HG03196 (cell line): ENCODE measurements around the gene ATOH8.

Source experiments
- ATAC-seq: cut with Tn5 transposase; IDR thresholded peaks from one replicate; pipeline ENCODE4 v1.9.1; 2021; ENCODE audit not compliant: unreplicated experiment

The ATOH8 gene

GRCh38 chr2:85718009-85718391 is 35.8 kb upstream of the ATOH8 start:
- ATAC-seq, result no peak

DNA sequence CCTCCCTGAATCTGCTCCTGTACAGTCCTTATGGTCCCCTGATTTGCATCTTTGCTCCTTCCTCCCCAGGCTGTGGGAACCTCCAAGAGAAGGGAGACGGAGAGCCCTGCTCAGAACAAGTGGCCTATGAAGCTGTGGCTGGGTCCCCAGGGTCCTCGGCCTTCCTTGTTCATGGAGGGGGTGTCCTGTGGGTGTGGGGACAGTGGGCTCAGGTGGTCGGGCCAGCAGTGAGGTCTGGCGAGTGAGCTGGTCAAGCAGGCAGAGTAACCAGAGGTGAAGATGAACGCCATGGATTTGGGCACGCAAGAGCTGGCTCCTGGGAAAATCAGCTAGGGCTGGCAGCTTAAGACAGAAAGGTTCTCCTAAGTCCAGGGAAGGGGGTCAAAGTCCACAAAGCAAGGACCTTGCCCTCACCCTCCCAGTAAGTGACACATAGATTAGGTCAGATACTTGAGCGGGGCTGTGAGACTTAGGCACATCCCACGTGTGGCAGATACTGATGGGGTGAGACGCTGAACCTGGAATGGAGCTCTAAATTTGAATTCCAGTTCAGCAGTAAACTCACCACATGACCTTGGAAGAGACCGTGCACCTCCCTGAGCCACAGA is 34.8 kb upstream of the ATOH8 start:
- no peak for ATAC-seq

DNA sequence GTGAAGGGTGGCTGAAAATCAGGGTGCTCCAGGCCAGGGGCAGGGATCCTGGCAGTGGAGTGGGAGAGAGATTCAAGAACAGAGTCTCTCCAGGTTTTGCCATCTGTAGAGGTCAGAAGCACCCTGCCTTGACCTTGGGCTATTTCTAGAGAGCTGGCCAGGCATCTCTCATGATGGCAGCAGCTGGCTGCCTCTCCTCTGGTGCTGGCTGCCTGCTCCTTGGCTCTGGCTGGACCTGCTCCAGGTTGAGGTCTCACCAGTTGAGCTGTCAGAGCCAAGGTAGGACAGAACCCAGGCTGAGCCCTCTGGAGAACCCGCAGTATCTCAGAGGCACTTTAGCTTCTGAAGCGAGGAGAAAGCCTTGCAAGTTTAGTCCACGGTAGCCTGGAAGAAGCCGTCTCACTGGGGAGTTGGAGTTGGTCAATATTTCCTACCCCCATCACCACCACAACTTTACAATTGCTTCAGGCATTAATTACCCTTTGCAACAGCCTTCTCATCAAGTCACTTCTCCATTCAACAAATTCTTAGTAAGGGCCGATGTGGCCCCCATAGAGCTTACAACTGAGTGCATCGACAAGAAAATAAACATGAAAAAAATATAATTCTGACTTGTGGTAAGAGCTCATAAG is 34.1 kb upstream of the ATOH8 start:
- ATAC-seq, result no peak

DNA sequence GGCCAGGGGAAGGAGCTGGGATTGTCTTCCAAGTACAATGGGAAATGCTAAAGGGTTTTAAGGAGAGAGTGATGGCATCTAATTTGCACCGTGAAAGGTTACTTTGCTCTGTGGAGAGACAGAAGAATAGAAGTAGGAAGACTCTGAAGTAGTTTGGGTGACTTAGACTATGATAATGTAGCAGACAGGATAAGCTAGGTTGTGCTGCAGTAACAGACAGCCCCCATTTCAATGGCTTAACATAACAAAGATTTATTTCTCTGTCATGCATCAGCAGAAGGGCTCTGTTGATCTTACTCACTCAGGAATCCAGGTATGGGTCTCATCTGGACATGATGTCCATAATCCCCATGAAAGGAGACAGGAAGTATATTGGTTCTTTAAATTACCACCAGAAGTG is 33.3 kb upstream of the ATOH8 start:
- ATAC-seq, result no peak

DNA sequence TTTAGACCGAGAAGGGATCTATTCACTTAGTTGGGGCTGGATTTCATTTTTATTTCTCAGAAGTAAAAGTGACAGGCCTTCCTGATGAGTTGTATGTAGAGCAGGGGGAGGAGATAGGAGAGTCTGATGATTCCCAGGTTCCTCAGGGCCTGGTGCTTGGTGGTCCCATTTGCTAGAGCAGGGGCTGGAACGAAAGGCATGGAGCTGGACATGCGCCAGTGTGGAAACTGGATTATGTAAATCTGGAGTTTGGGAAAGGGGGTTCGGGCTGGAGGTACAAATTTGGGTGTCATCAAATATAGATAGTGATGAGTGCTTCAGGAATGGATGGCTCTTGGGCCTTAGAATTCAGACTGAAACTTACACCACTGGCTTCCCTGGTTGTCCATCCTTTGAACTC is 32.1 kb upstream of the ATOH8 start:
- ATAC-seq, result no peak

DNA sequence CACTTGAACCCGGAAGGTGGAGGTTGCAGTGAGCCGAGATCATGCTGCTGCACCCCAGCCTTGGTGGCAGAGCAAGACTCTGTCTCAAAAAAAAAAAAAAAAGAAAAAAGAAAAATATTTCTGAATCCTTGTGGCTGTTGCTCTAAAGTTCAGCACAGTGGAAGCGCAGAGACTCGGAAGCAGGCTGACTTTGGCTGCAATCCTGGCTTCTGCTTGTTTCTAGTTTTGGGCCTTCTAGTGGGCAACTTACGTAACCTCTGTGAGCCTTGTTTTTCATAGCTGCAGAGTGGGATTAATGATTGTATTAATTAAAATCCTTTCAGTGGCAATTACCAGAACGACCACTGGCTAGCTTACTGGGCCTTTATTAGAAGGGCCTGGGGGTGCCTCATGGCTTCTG is 31.3 kb upstream of the ATOH8 start:
- no peak for ATAC-seq

DNA sequence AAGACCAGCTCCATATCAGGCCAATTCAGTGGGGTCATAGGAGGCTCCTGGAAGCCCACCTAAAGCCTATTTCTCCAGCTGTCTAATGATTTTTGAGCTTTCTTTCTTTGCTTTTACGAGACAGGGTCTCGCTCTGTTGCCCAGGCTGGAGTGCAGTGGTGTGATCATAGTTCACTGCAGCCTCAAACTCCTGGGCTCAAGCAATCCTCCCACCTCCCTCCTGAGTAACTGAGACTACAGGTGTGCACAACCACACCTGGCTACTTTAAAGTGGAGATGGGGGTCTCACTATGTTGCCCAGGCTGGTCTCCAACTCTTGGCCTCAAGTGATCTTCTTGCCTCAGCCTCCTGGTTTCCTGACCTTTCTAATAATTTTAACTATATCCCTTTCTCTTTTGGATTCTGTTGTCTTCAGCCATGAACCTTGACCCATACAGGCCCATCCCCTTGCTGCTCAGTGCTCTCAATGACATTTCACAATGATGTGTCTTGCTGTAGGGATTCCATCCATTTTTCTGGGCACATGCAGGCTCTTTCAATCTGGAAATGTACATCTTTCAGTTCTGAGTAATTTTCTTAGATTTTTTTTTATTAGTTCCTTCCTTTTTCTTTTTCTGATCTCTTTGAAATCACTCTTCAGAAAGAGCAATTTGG is 30.0 kb upstream of the ATOH8 start:
- no peak for ATAC-seq

DNA sequence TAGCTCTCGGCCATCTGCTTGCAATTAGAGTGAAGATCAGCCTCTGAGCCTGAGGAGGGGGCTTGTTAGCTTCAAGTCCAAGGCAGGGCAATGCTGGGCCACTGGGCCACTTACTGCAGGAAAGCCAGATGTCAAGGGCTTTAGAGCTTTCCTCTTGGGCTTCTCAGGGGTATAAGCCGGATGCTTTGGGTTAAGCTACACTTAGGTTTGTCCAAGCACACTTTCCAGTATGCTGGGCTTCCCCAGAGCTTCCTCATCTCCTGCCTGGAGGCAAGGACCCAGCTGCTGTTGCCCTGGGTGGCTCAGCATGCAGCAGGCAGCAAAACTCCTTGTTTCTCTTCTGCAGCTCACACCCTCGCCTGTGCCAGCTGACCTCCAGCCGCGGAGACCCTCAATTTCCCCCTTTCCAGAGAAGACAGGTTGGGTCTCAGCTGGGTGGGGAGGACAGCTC is 29.0 kb upstream of the ATOH8 start:
- ATAC-seq, result no peak

- ATAC-seq, result no peak
Observed at GRCh38 chr2:85725451-85725850, 28.3 kb upstream of the ATOH8 start.

DNA sequence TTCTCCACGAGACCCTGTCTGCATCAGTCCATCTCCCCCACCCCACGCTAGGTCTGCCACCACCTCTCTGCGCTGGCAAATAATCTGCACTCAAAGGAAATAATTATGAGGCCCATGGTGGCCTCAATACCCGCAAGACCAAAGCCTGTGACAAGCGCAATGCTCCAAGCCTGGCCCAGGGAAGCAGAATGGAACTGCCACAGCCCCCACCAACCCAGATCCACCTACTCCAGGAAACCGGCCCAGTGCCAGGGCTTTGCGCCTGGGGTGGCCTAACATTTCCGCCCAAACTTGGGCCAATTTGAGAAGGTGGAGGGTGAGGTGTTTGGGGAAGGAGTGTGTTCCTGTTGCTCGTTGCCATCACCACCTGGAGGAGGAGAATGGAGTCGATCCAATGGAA is 26.0 kb upstream of the ATOH8 start:
- no peak for ATAC-seq

- no peak for ATAC-seq
Observed at GRCh38 chr2:85728342-85728741, 25.4 kb upstream of the ATOH8 start.

DNA sequence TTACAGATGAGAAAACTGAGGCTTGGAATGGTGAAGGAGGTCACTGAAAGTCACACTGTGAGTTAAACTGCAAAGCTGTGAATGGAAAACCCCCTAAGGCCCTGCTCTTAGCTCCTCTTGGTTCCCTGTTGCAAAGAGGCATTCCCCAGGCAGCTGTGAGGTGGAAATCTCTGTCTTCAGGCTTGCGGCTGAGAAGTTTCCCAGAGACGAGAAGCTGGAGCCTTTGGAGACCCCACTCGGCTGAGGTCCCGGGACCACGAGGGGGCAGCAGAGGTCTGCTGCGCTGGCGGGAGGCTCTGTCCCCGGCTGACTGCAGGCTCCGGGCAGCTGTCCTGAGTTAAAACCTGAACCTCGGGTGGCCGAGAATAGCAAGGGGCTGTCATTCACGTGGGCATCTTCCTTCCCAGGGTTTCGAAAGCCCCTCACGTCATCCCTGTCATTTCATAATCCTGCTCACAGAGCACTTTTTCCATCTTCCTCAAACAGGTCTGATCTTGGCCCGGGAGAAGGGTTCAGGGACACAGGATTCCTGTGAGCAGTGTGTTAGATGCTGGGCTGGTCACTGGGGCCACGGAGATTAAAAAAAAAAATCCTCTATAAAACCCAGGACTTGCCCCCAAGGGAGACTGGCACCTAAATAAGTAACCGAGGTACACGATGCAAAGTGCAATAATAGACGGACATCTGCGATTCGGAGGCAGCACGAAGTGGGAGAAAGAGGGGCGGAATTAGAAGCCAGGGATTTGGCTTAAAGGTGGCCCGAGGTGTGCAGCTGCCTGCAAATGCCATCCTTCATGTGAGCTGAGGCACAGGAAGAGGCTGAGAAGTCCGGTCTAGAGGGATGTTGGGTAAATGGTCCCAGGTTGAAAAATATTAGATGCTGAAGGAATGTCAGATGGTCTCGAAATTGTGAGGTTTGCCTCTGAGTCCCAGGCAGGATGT is 24.6 kb upstream of the ATOH8 start:
- peak; percentile 76 for ATAC-seq

DNA sequence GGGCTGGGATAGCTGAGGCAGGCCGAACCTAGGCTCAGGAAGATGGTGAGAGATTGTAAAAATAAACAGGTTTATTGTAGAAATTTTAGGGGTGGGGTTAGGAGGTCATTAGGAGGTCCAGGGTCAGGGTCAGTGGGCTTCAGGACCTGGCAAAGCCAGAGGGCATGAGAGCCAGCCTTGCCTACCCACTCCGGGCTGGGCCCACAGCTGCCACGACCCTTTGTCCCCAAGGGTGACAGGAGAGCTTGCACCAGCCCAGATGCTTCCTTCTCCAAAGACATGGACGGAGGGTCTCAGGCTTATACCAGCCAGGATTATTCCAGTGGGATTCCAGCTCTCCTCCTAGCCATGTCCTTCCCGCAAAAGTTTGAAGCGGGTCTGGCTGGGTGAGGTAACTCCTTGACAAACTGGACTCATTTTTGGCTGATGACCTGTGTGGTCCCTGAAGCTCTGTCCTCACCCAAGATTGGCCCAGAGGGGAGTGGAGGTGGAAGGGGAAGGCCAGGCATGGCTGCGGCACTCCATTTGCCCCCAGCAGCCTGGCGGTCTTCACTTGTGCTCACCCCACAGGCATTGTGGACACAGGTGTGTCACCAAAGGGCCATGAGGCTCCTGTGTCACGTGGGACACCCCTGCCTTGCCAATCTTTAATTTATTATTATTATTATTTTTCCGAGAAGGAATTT is 23.8 kb upstream of the ATOH8 start:
- ATAC-seq, result no peak

DNA sequence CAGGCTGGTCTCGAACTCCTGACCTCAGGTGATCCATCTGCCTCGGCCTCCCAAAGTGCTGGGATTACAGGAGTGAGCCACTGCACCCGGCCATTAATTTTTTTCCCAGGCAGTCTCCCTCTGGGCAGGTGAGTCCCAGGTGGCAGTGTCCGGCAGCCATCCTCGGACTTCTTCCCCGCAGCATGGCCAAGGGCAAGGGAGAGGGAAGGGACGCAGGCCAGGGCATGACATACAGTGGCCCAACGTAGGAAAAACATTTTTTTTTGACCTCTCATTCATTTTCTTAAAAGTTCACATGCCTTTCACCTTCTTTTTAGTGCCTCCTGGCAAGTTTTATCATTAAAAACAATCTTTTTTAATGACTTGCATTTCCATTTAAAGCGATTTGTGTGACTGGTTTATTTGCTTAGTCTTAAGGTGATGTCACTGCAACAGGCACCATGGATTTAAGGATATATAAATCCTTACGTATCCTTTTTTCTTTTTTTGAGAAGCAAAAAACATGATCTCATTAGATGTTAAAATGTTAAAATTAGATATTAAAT is 23.0 kb upstream of the ATOH8 start:
- ATAC-seq, result no peak

- no peak for ATAC-seq
Observed at GRCh38 chr2:85731606-85732005, 22.2 kb upstream of the ATOH8 start.

DNA sequence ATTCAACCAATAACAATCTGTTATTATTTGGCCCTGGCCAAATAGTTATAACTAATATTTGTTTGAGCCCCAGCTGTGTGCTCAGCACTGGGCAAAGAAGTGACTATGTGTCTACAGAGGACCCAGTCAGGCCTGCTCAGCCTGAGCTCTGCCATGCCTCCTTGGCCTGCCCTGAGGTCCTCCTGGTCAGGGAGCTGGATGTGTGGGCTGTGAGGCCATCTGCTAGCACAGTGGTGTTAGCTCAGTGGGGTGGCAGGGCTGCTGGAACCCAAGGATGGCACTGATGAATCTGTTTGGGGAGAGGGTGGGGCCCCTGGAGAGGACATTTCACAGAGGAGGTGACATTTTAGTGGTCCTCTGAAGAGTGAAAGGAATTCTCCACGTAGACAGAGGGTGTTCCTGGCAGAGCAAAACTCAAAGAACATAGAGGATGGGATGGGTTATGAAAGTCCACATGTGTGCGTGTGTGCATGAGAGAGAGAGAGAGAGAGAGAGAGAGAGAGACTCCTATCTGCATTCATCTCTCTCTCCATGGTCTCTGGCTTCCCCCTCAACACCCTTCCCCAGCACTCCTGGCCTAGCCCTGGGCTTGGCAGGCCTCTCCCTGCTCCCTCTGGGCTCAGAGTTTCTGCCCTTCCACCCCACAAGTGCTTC is 21.2 kb upstream of the ATOH8 start:
- ATAC-seq, result no peak

- no peak for ATAC-seq
Observed at GRCh38 chr2:85733121-85733960, 20.4 kb upstream of the ATOH8 start.

DNA sequence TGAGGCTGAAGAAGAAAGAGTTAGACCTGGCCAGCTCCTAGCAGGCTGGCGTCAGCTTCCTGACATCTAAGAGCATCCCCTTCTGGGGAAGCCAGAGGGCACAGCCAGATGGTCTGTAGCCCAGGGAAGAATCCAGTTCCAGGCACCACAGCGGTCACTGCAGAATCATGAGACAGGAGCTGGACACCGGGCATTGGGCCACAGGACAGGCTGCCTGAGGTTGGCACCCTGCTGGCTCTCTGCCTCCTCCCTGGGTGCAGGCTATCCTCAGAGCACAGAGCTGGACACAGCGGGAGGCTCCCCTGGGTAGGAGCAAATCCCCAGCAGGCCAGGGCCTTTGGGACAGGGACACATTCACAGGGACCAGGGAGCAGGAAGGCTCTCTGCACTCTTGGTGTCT is 19.8 kb upstream of the ATOH8 start:
- ATAC-seq, result no peak

DNA sequence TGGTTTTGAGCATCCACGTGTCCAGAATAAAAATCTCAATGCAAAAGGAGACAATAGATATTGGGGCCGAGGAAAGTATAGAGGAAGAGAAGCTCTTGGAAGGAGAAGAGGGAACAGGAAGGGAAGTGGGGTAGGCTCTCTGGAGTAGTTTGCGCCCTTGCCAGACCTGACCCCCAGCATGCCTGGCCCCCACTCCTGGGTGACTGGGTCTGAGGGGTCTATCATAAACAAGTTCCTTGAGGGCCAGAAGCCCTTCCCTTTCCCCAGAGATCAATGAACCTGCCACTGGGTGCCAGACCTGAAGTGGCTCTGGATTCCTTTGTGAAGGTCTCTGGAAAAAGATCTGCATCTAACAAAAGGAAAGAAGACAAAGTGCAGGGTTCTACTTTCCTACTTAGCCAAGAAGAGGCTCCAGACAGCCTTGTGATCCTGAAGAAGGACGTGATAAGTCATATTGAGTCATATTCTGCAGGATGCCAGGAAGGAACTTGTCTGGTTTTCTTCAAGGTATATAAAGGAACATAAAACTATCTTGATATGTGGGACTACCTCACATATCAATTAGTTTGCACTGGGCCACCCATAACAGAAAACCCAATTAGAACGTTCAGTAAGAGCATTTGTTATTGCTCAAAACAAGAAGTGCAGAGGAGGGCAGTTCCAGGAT is 18.7 kb upstream of the ATOH8 start:
- no peak for ATAC-seq
